Endothelial cell of umbilical vein (primary cell): ENCODE results near the gene TMEM178B.

ENCODE experiments used
- CTCF ChIP-seq, 2 donors: IDR thresholded peaks; 1 replicate in 1 of 2; 2 replicates in 1 of 2; pipeline ENCODE4 v1.5.1; 2011; ENCODE audit warnings: low read length in 2 of 2, mild to moderate bottlenecking in 2 of 2, moderate library complexity in 2 of 2, control low read depth in 1 of 2, inconsistent platforms in 1 of 2, low read depth in 1 of 2; ENCODE audit not compliant: insufficient read depth in 1 of 2; ENCODE audit errors: extremely low read depth in 1 of 2
- EZH2 ChIP-seq: IDR thresholded peaks from 2 replicates; pipeline ENCODE4 v1.6.1; 2012; ENCODE audit warnings: borderline replicate concordance, low read depth, mild to moderate bottlenecking, moderate library complexity, low read length, inconsistent platforms; ENCODE audit not compliant: severe bottlenecking
- FOS ChIP-seq: IDR thresholded peaks from 2 replicates; pipeline ENCODE4 v1.6.1; 2011; ENCODE audit warnings: mild to moderate bottlenecking, low read length, moderate library complexity, borderline replicate concordance; ENCODE audit not compliant: insufficient read depth
- GATA2 ChIP-seq: IDR thresholded peaks from 2 replicates; pipeline ENCODE4 v1.7.0; 2011; ENCODE audit warnings: low read depth, mild to moderate bottlenecking, moderate library complexity, mixed read lengths, low read length; ENCODE audit not compliant: insufficient read length, insufficient read depth
- JUN ChIP-seq: IDR thresholded peaks from 2 replicates; pipeline ENCODE4 v1.6.1; 2011; ENCODE audit warnings: borderline replicate concordance, low read depth; ENCODE audit not compliant: insufficient read length, insufficient read depth
- MAX ChIP-seq: IDR thresholded peaks from 2 replicates; pipeline ENCODE4 v1.6.1; 2011; ENCODE audit not compliant: insufficient read depth, insufficient read length
- MYC ChIP-seq: IDR thresholded peaks from one replicate; pipeline ENCODE4 v1.6.1; 2011; ENCODE audit warnings: mild to moderate bottlenecking, low read depth, low read length
- POLR2A ChIP-seq: IDR thresholded peaks from 2 replicates; pipeline ENCODE4 v1.6.1; 2012; ENCODE audit warnings: low read depth, mild to moderate bottlenecking, control low read depth, low read length
- POLR2AphosphoS5 ChIP-seq: IDR thresholded peaks from 2 replicates; pipeline ENCODE4 v1.6.1; 2012; ENCODE audit warnings: low read depth, mild to moderate bottlenecking, control low read depth, low read length, moderate library complexity; ENCODE audit not compliant: insufficient read depth

- no peak for TF ChIP-seq MAX
- TF ChIP-seq EZH2: no peak
- no peak for TF ChIP-seq JUN
- TF ChIP-seq CTCF (IDR thresholded peaks at IDR 0.05; ENCODE audit: extremely low read depth in 1 of 2, insufficient read depth in 1 of 2, low read depth in 1 of 2, low read length in 2 of 2): no peak
- TF ChIP-seq POLR2AphosphoS5: no peak
- TF ChIP-seq GATA2: no peak
- no peak for TF ChIP-seq FOS
- no peak for TF ChIP-seq POLR2A
- no peak for TF ChIP-seq MYC
Observed at GRCh38 chr7:141103847-141104429, 30.1 kb downstream of the TMEM178B start.
